Endodermal cell (in vitro differentiated cells): ENCODE measurements around the gene EP400. TPM values are rescaled to one million over a fixed set of nuclear protein-coding genes. Genes with fewer than 3 reads are reported as not detected.

Source experiments
- DNase-seq: peaks from one replicate; pipeline ENCODE4 v3.0.0-alpha.2; 2017
- H3K27ac ChIP-seq: 2 replicates; pipeline ENCODE4 v1.5.1; 2013; ENCODE audit warnings: mild to moderate bottlenecking, low read depth, low read length, moderate library complexity
- H3K27me3 ChIP-seq: 2 replicates; pipeline ENCODE4 v1.6.1; 2013; ENCODE audit warnings: mild to moderate bottlenecking, low read length, moderate library complexity; ENCODE audit not compliant: insufficient read depth, control insufficient read depth, poor library complexity, severe bottlenecking
- H3K36me3 ChIP-seq: 2 replicates; pipeline ENCODE4 v1.7.0; 2013; ENCODE audit warnings: mild to moderate bottlenecking, low read length, moderate library complexity; ENCODE audit not compliant: control insufficient read depth, insufficient read depth
- H3K4me1 ChIP-seq: one replicate; pipeline ENCODE4 v1.7.0; 2013; ENCODE audit warnings: low read length; ENCODE audit not compliant: control insufficient read depth, insufficient read depth
- H3K4me3 ChIP-seq: 2 replicates; pipeline ENCODE4 v1.5.1; 2013; ENCODE audit warnings: mild to moderate bottlenecking, low read length, moderate library complexity
- H3K9ac ChIP-seq: 2 replicates; pipeline ENCODE4 v1.6.1; 2013; ENCODE audit warnings: mild to moderate bottlenecking, low read length, moderate library complexity; ENCODE audit not compliant: poor library complexity, severe bottlenecking; ENCODE audit errors: extremely low read depth
- H3K9me3 ChIP-seq: 2 replicates; pipeline ENCODE4 v1.6.1; 2013; ENCODE audit warnings: mild to moderate bottlenecking, low read length, moderate library complexity; ENCODE audit not compliant: control insufficient read depth
- H3K27ac Mint-ChIP-seq: 2 replicates; pipeline ENCODE4 v1.8.0; 2020; ENCODE audit warnings: mixed read lengths
- H3K27me3 Mint-ChIP-seq: 2 replicates; pipeline ENCODE4 v1.8.0; 2021; ENCODE audit warnings: mild to moderate bottlenecking, mixed read lengths; ENCODE audit not compliant: insufficient read depth
- H3K36me3 Mint-ChIP-seq: 2 replicates; pipeline ENCODE4 v1.8.0; 2020; ENCODE audit warnings: low read depth, mixed read lengths
- H3K4me1 Mint-ChIP-seq: 2 replicates; pipeline ENCODE4 v1.8.0; 2020; ENCODE audit warnings: mixed read lengths
- H3K4me3 Mint-ChIP-seq: 2 replicates; pipeline ENCODE4 v1.8.0; 2020; ENCODE audit warnings: mild to moderate bottlenecking, moderate library complexity, mixed read lengths
- H3K9me3 Mint-ChIP-seq: 2 replicates; pipeline ENCODE4 v1.8.0; 2020; ENCODE audit warnings: mild to moderate bottlenecking, mixed read lengths
- CTCF ChIP-seq: fragments of 200-600 bp; sonication (generic); conservative IDR thresholded peaks from 2 replicates; pipeline ENCODE4 v1.5.0; 2021; ENCODE audit warnings: antibody characterized with exemption, mild to moderate bottlenecking
- WGBS, 2 experiments: methylation state at CpG; one replicate each; pipeline versions ENCODE4 v1.1.5 to v1.1.7; 2013; ENCODE audit warnings: missing lambda C conversion rate in 2 of 2, mixed read lengths in 1 of 2; ENCODE audit not compliant: insufficient coverage in 1 of 2, insufficient read length in 1 of 2; 5-methylcytosine and 5-hydroxymethylcytosine counted together
- total RNA-seq, 2 donors: library from RNA; stranded (reverse); fragmentation: NEBNext Ultra II Directional in 1 of 2; extraction: Animal tissue kit (Norgen Biotek cat#: 25700) in 1 of 2; gene quantifications; 2 replicates in 1 of 2; 3 replicates in 1 of 2; pipeline ENCODE4 v1.2.1, GENCODE V29; 2021

Gene EP400
- total RNA-seq, 2 donors from 2014 or later: 64.7 to 78.3 TPM

- H3K27me3 Mint-ChIP-seq: no peaks in the 10 kb centered on the region
- peaks cover 26% of the 10 kb centered on the region for H3K36me3 ChIP-seq
- H3K9ac ChIP-seq: no peak overlapping the region
- H3K27ac Mint-ChIP-seq: no peak overlapping the region
- H3K36me3 Mint-ChIP-seq: peaks cover 24% of the 10 kb centered on the region
- 96 to 97% methylated on average over 52 to 61 of the region's 61 CpGs for WGBS, 2 experiments
- H3K4me3 ChIP-seq: no peak overlapping the region
- no peaks in the 10 kb centered on the region for H3K4me1 ChIP-seq
- H3K27me3 ChIP-seq: no peaks in the 10 kb centered on the region
- H3K27ac ChIP-seq: no peak overlapping the region
- DNase-seq: no peak
- H3K9me3 ChIP-seq: no peaks in the 10 kb centered on the region
- TF ChIP-seq CTCF: no peak
- H3K9me3 Mint-ChIP-seq: no peaks in the 10 kb centered on the region
- H3K4me3 Mint-ChIP-seq: no peak overlapping the region
- no peaks in the 10 kb centered on the region for H3K4me1 Mint-ChIP-seq
Observed at GRCh38 chr12:131909081-131909751, 40.5 kb upstream of the EP400 start.

- DNase-seq: no peak
- no peaks in the 10 kb centered on the region for H3K27me3 ChIP-seq
- Mint-ChIP-seq H3K4me1 (no peaks in the 10 kb centered on the region), H3K9me3 (no peaks in the 10 kb centered on the region), H3K36me3 (peaks cover 29% of the 10 kb centered on the region), H3K4me3 (no peak overlapping the region), H3K27ac (no peak overlapping the region), H3K27me3 (no peaks in the 10 kb centered on the region)
- no peaks in the 10 kb centered on the region for H3K9me3 ChIP-seq
- no peak for TF ChIP-seq CTCF
- no peak overlapping the region for H3K9ac ChIP-seq
- no peak overlapping the region for H3K4me3 ChIP-seq
- H3K36me3 ChIP-seq: peaks cover 26% of the 10 kb centered on the region
- WGBS, 2 experiments: 94 to 96% methylated on average over 9 to 26 of the region's 26 CpGs
- no peak overlapping the region for H3K27ac ChIP-seq
- no peaks in the 10 kb centered on the region for H3K4me1 ChIP-seq
Observed at GRCh38 chr12:131909752-131910219, 40.0 kb upstream of the EP400 start.

- no peak overlapping the region for H3K4me3 Mint-ChIP-seq
- no peak for TF ChIP-seq CTCF
Observed at GRCh38 chr12:131910302-131911027, 39.3 kb upstream of the EP400 start.

More at GRCh38 chr12:131910302-131911027, 39.3 kb upstream of the EP400 start:
- Histone ChIP-seq H3K27ac (no peak overlapping the region), H3K36me3 (peaks cover 26% of the 10 kb centered on the region), H3K27me3 (no peaks in the 10 kb centered on the region), H3K9ac (no peak overlapping the region), H3K4me1 (no peaks in the 10 kb centered on the region), H3K9me3 (no peaks in the 10 kb centered on the region), H3K4me3 (no peak overlapping the region)
- no peak overlapping the region for H3K27ac Mint-ChIP-seq
- peaks cover 31% of the 10 kb centered on the region for H3K36me3 Mint-ChIP-seq
- DNase-seq: no peak
- 94 to 97% methylated on average over 11 to 21 of the region's 23 CpGs for WGBS, 2 experiments
- H3K27me3 Mint-ChIP-seq: no peaks in the 10 kb centered on the region
- H3K4me1 Mint-ChIP-seq: no peaks in the 10 kb centered on the region
- H3K9me3 Mint-ChIP-seq: no peaks in the 10 kb centered on the region
